ENCODE results near the gene TECPR2. TPM values are rescaled to one million over a fixed set of nuclear protein-coding genes. Genes with fewer than 3 reads are reported as not detected.
"Not testable (repeated sequence)": the region's sequence is repeated elsewhere in the genome, so short reads cannot be mapped to it uniquely, and the experiment has no call there.

The TECPR2 gene
- total RNA-seq, 1 donor from 2014 or later = 26.9 TPM

- H3K36me3 Mint-ChIP-seq (ENCODE audit: unreplicated experiment) = peaks cover 32% of the 10 kb centered on the region
- peaks cover 3% of the 10 kb centered on the region for H3K4me1 Mint-ChIP-seq (ENCODE audit: unreplicated experiment)
- no peaks in the 10 kb centered on the region for H3K27me3 Mint-ChIP-seq (ENCODE audit: unreplicated experiment)
- DNase-seq (ENCODE audit: extremely low spot score, unreplicated experiment) = no peak
- peak overlapping the region; percentile 38 for H3K27ac Mint-ChIP-seq (ENCODE audit: unreplicated experiment)
- H3K4me3 Mint-ChIP-seq (ENCODE audit: unreplicated experiment) = no peak overlapping the region
- no peak for TF ChIP-seq CTCF (IDR thresholded peaks at IDR 0.05)
- H3K9me3 Mint-ChIP-seq (ENCODE audit: unreplicated experiment) = no peaks in the 10 kb centered on the region
These were observed 11.7 kb upstream of the TECPR2 start for GRCh38 chr14:102351023-102351422.

- not testable (repeated sequence) for H3K27me3 Mint-ChIP-seq (ENCODE audit: unreplicated experiment); H3K9me3 Mint-ChIP-seq (ENCODE audit: unreplicated experiment); H3K4me3 Mint-ChIP-seq (ENCODE audit: unreplicated experiment); H3K27ac Mint-ChIP-seq (ENCODE audit: unreplicated experiment); H3K4me1 Mint-ChIP-seq (ENCODE audit: unreplicated experiment); DNase-seq (ENCODE audit: extremely low spot score, unreplicated experiment)
- H3K36me3 Mint-ChIP-seq (ENCODE audit: unreplicated experiment) = peaks cover 36% of the 10 kb centered on the region
These were observed 11.1 kb upstream of the TECPR2 start for GRCh38 chr14:102351593-102351992.

GRCh38 chr14:102352213-102352612 lies 10.5 kb upstream of the TECPR2 start:
- peaks cover 39% of the 10 kb centered on the region for H3K36me3 Mint-ChIP-seq (ENCODE audit: unreplicated experiment)
- no peaks in the 10 kb centered on the region for H3K27me3 Mint-ChIP-seq (ENCODE audit: unreplicated experiment)
- H3K4me3 Mint-ChIP-seq (ENCODE audit: unreplicated experiment) = no peak overlapping the region
- no peak overlapping the region for H3K27ac Mint-ChIP-seq (ENCODE audit: unreplicated experiment)
- no peaks in the 10 kb centered on the region for H3K9me3 Mint-ChIP-seq (ENCODE audit: unreplicated experiment)
- no peak for DNase-seq (ENCODE audit: extremely low spot score, unreplicated experiment)
- peaks cover 3% of the 10 kb centered on the region for H3K4me1 Mint-ChIP-seq (ENCODE audit: unreplicated experiment)
- TF ChIP-seq CTCF (IDR thresholded peaks at IDR 0.05) = no peak

GRCh38 chr14:102353126-102353619 lies 9.6 kb upstream of the TECPR2 start:
- no peaks in the 10 kb centered on the region for H3K27me3 Mint-ChIP-seq (ENCODE audit: unreplicated experiment)
- no peak overlapping the region for H3K4me3 Mint-ChIP-seq (ENCODE audit: unreplicated experiment)
- peaks cover 3% of the 10 kb centered on the region for H3K4me1 Mint-ChIP-seq (ENCODE audit: unreplicated experiment)
- no peak for TF ChIP-seq CTCF (IDR thresholded peaks at IDR 0.05)
- no peaks in the 10 kb centered on the region for H3K9me3 Mint-ChIP-seq (ENCODE audit: unreplicated experiment)
- H3K36me3 Mint-ChIP-seq (ENCODE audit: unreplicated experiment) = peaks cover 39% of the 10 kb centered on the region
- DNase-seq (ENCODE audit: extremely low spot score, unreplicated experiment) = no peak
- no peak overlapping the region for H3K27ac Mint-ChIP-seq (ENCODE audit: unreplicated experiment)

GRCh38 chr14:102356280-102356679 lies 6.5 kb upstream of the TECPR2 start:
- Mint-ChIP-seq H3K27me3 (ENCODE audit: unreplicated experiment) (no peaks in the 10 kb centered on the region), H3K36me3 (ENCODE audit: unreplicated experiment) (peaks cover 27% of the 10 kb centered on the region), H3K9me3 (ENCODE audit: unreplicated experiment) (no peaks in the 10 kb centered on the region), H3K27ac (ENCODE audit: unreplicated experiment) (no peak overlapping the region), H3K4me1 (ENCODE audit: unreplicated experiment) (peaks cover 9% of the 10 kb centered on the region), H3K4me3 (ENCODE audit: unreplicated experiment) (no peak overlapping the region)
- no peak for DNase-seq (ENCODE audit: extremely low spot score, unreplicated experiment)
- no peak for TF ChIP-seq CTCF (IDR thresholded peaks at IDR 0.05)

- Mint-ChIP-seq H3K4me1 (ENCODE audit: unreplicated experiment) (peaks cover 15% of the 10 kb centered on the region), H3K27ac (ENCODE audit: unreplicated experiment) (no peak overlapping the region), H3K9me3 (ENCODE audit: unreplicated experiment) (no peaks in the 10 kb centered on the region), H3K4me3 (ENCODE audit: unreplicated experiment) (no peak overlapping the region), H3K36me3 (ENCODE audit: unreplicated experiment) (peaks cover 21% of the 10 kb centered on the region), H3K27me3 (ENCODE audit: unreplicated experiment) (no peaks in the 10 kb centered on the region)
- no peak for DNase-seq (ENCODE audit: extremely low spot score, unreplicated experiment)
- no peak for TF ChIP-seq CTCF (IDR thresholded peaks at IDR 0.05)
These were observed 3.4 kb upstream of the TECPR2 start for GRCh38 chr14:102359341-102359740.

All from osteocyte (in vitro differentiated cells).